ENCODE data around the gene ATF3.

Gene ATF3

GRCh38 chr1:212608392-212608958 is at the start of gene ATF3:
ATF3 (plus strand) TSS chr1:212608761; CDS start chr1:212615022, 6,261 bp downstream.
- Mint-ChIP-seq H3K27ac (peak within 1 kb of the TSS; percentile 99 to 100), H3K4me3 (peak within 1 kb of the TSS; percentile 91 to 92), H3K27me3 (peaks cover 45% of the 10 kb centered on the region), H3K4me1 (peaks cover 69% of the 10 kb centered on the region), H3K9me3 (no peaks in the 10 kb centered on the region)
- DNase-seq (peak; percentile 94 to 98), ATAC-seq (peak; percentile 89)

GRCh38 chr1:212559929-212560328 is 48.6 kb upstream of the ATF3 start:
- no peak overlapping the region for H3K4me3 Mint-ChIP-seq

GRCh38 chr1:212560933-212561460 is 47.6 kb upstream of the ATF3 start:
- DNase-seq (no peak), ATAC-seq (no peak)
- Mint-ChIP-seq H3K27me3 (peaks cover 10% of the 10 kb centered on the region), H3K27ac (peak overlapping the region in 1 of 2 donors; percentile 5), H3K4me1 (peaks cover 36% of the 10 kb centered on the region), H3K4me3 (no peak overlapping the region), H3K9me3 (peaks cover 7 to 9% of the 10 kb centered on the region in 2 donors)

More at GRCh38 chr1:212559929-212560328, 48.6 kb upstream of the ATF3 start:
- ATAC-seq: no peak
- peaks cover 25% of the 10 kb centered on the region for H3K4me1 Mint-ChIP-seq
- H3K9me3 Mint-ChIP-seq: peaks cover 7 to 9% of the 10 kb centered on the region in 2 donors
- H3K27me3 Mint-ChIP-seq: peaks cover 10% of the 10 kb centered on the region
- no peak for DNase-seq
- peak overlapping the region in 1 of 2 donors; percentile 55 for H3K27ac Mint-ChIP-seq

- peaks cover 7 to 9% of the 10 kb centered on the region in 2 donors for H3K9me3 Mint-ChIP-seq
- ATAC-seq: no peak
- H3K27me3 Mint-ChIP-seq: peaks cover 10% of the 10 kb centered on the region
- peaks cover 41% of the 10 kb centered on the region for H3K4me1 Mint-ChIP-seq
- H3K27ac Mint-ChIP-seq: no peak overlapping the region
- DNase-seq: no peak
- H3K4me3 Mint-ChIP-seq: no peak overlapping the region
These were observed 47.0 kb upstream of the ATF3 start for GRCh38 chr1:212561501-212561931.

GRCh38 chr1:212562771-212563170 is 45.8 kb upstream of the ATF3 start:
- Mint-ChIP-seq H3K4me3 (no peak overlapping the region), H3K27me3 (peaks cover 6% of the 10 kb centered on the region), H3K27ac (no peak overlapping the region), H3K4me1 (peaks cover 52% of the 10 kb centered on the region), H3K9me3 (peaks cover 7 to 9% of the 10 kb centered on the region in 2 donors)
- DNase-seq (no peak), ATAC-seq (no peak)

- peak overlapping the region in 1 of 2 donors; percentile 2 for H3K4me3 Mint-ChIP-seq
- peaks cover 6% of the 10 kb centered on the region for H3K27me3 Mint-ChIP-seq
- DNase-seq (no peak), ATAC-seq (no peak)
- peak overlapping the region in 1 of 2 donors; percentile 42 for H3K27ac Mint-ChIP-seq
- H3K9me3 Mint-ChIP-seq: peaks cover 5 to 7% of the 10 kb centered on the region in 2 donors
- peaks cover 41% of the 10 kb centered on the region for H3K4me1 Mint-ChIP-seq
These were observed 43.5 kb upstream of the ATF3 start for GRCh38 chr1:212565079-212565478.

- Mint-ChIP-seq H3K9me3 (peaks cover 5 to 7% of the 10 kb centered on the region in 2 donors), H3K4me3 (peak overlapping the region; percentile 82), H3K27ac (peak overlapping the region; percentile 82 to 85), H3K27me3 (peaks cover 6% of the 10 kb centered on the region), H3K4me1 (peaks cover 34% of the 10 kb centered on the region)
- DNase-seq (no peak), ATAC-seq (no peak)
These were observed 42.8 kb upstream of the ATF3 start for GRCh38 chr1:212565571-212566305.

- DNase-seq (peak; percentile 69 to 78), ATAC-seq (peak; percentile 99)
- H3K4me3 Mint-ChIP-seq: peak overlapping the region; percentile 82
- H3K4me1 Mint-ChIP-seq: peaks cover 32% of the 10 kb centered on the region
- peak overlapping the region; percentile 84 to 85 for H3K27ac Mint-ChIP-seq
- H3K9me3 Mint-ChIP-seq: peaks cover 5 to 7% of the 10 kb centered on the region in 2 donors
- peaks cover 6% of the 10 kb centered on the region for H3K27me3 Mint-ChIP-seq
These were observed 41.8 kb upstream of the ATF3 start for GRCh38 chr1:212566522-212567479.

- Mint-ChIP-seq H3K27ac (peak overlapping the region in 1 of 2 donors; percentile 85), H3K27me3 (peaks cover 6% of the 10 kb centered on the region), H3K4me1 (peaks cover 32% of the 10 kb centered on the region), H3K4me3 (peak overlapping the region in 1 of 2 donors; percentile 82), H3K9me3 (peaks cover 5 to 6% of the 10 kb centered on the region in 2 donors)
- DNase-seq (no peak), ATAC-seq (no peak)
These were observed 40.9 kb upstream of the ATF3 start for GRCh38 chr1:212567638-212568037.

- DNase-seq (no peak), ATAC-seq (no peak)
- Mint-ChIP-seq H3K4me1 (peaks cover 32% of the 10 kb centered on the region), H3K4me3 (no peak overlapping the region), H3K27ac (no peak overlapping the region), H3K27me3 (peaks cover 6% of the 10 kb centered on the region), H3K9me3 (no peaks in the 10 kb centered on the region)
These were observed 39.5 kb upstream of the ATF3 start for GRCh38 chr1:212568978-212569537.

GRCh38 chr1:212574732-212575131 is 33.8 kb upstream of the ATF3 start:
- H3K4me3 Mint-ChIP-seq: no peak overlapping the region
- H3K4me1 Mint-ChIP-seq: no peaks in the 10 kb centered on the region
- DNase-seq: no peak
- H3K27me3 Mint-ChIP-seq: peaks cover 32% of the 10 kb centered on the region
- no peaks in the 10 kb centered on the region for H3K9me3 Mint-ChIP-seq
- ATAC-seq: no peak
- H3K27ac Mint-ChIP-seq: no peak overlapping the region

- H3K27me3 Mint-ChIP-seq: peaks cover 32% of the 10 kb centered on the region
- no peaks in the 10 kb centered on the region for H3K4me1 Mint-ChIP-seq
- H3K9me3 Mint-ChIP-seq: no peaks in the 10 kb centered on the region
- no peak overlapping the region for H3K27ac Mint-ChIP-seq
- ATAC-seq (no peak), DNase-seq (no peak)
- no peak overlapping the region for H3K4me3 Mint-ChIP-seq
These were observed 33.2 kb upstream of the ATF3 start for GRCh38 chr1:212575333-212575732.

GRCh38 chr1:212578041-212578440 is 30.5 kb upstream of the ATF3 start:
- Mint-ChIP-seq H3K9me3 (no peaks in the 10 kb centered on the region), H3K4me3 (no peak overlapping the region), H3K4me1 (no peaks in the 10 kb centered on the region), H3K27me3 (peaks cover 41% of the 10 kb centered on the region), H3K27ac (no peak overlapping the region)
- no peak for ATAC-seq
- DNase-seq: no peak

GRCh38 chr1:212581034-212581433 is 27.5 kb upstream of the ATF3 start:
- no peak overlapping the region for H3K4me3 Mint-ChIP-seq
- H3K27ac Mint-ChIP-seq: no peak overlapping the region
- no peak for ATAC-seq
- H3K9me3 Mint-ChIP-seq: no peaks in the 10 kb centered on the region
- no peaks in the 10 kb centered on the region for H3K4me1 Mint-ChIP-seq
- no peak for DNase-seq
- H3K27me3 Mint-ChIP-seq: peaks cover 61% of the 10 kb centered on the region

- H3K4me1 Mint-ChIP-seq: peaks cover 6% of the 10 kb centered on the region
- peaks cover 67% of the 10 kb centered on the region for H3K27me3 Mint-ChIP-seq
- no peaks in the 10 kb centered on the region for H3K9me3 Mint-ChIP-seq
- ATAC-seq (no peak), DNase-seq (no peak)
- H3K4me3 Mint-ChIP-seq: no peak overlapping the region
- H3K27ac Mint-ChIP-seq: no peak overlapping the region
These were observed 26.3 kb upstream of the ATF3 start for GRCh38 chr1:212582291-212582690.

All from stimulated activated naive CD8-positive, alpha-beta T cell treated with anti-CD3 and anti-CD28 coated beads, Interleukin-15, amount 100 ng/mL, for 72 hours (primary cell).